H9 (cell line): Measurements from ENCODE around the gene IFI44. TPM values are rescaled to one million over a fixed set of nuclear protein-coding genes. Genes with fewer than 3 reads are reported as not detected.

ENCODE experiments used
- DNase-seq: peaks from one replicate; pipeline ENCODE4 v3.0.0-alpha.2; 2017
- H2AFZ ChIP-seq: one replicate; pipeline ENCODE4 v1.6.1; 2013; ENCODE audit warnings: mild to moderate bottlenecking, low read length, control low read depth, moderate library complexity
- H2AK5ac ChIP-seq: 2 replicates; pipeline ENCODE4 v1.6.1; 2013; ENCODE audit warnings: low read length, control low read depth, mixed read lengths; ENCODE audit not compliant: insufficient read length
- H2BK120ac ChIP-seq: one replicate; pipeline ENCODE4 v1.6.1; 2013; ENCODE audit warnings: low read depth, mild to moderate bottlenecking, low read length, control low read depth, inconsistent platforms; ENCODE audit not compliant: poor library complexity, severe bottlenecking
- H2BK12ac ChIP-seq: 2 replicates; pipeline ENCODE4 v1.6.1; 2013; ENCODE audit warnings: low read length, control low read depth, mixed read lengths, low read depth; ENCODE audit not compliant: insufficient read length
- H2BK15ac ChIP-seq: 2 replicates; pipeline ENCODE4 v1.6.1; 2013; ENCODE audit warnings: low read depth, low read length, control low read depth
- H2BK20ac ChIP-seq: one replicate; pipeline ENCODE4 v1.6.1; 2013; ENCODE audit warnings: low read depth, mild to moderate bottlenecking, low read length, control low read depth, inconsistent platforms; ENCODE audit not compliant: poor library complexity, severe bottlenecking
- H2BK5ac ChIP-seq: 2 replicates; pipeline ENCODE4 v1.6.1; 2013; ENCODE audit warnings: low read length, control low read depth, mixed read lengths; ENCODE audit not compliant: insufficient read length
- H3K14ac ChIP-seq: 2 replicates; pipeline ENCODE4 v1.6.1; 2013; ENCODE audit warnings: low read length, control low read depth; ENCODE audit not compliant: insufficient read depth
- H3K18ac ChIP-seq: 2 replicates; pipeline ENCODE4 v1.6.1; 2013; ENCODE audit warnings: low read depth, mild to moderate bottlenecking, mixed read lengths, low read length, control low read depth; ENCODE audit not compliant: insufficient read length
- H3K23ac ChIP-seq: 2 replicates; pipeline ENCODE4 v1.6.1; 2013; ENCODE audit warnings: low read length, control low read depth, mixed read lengths, low read depth; ENCODE audit not compliant: insufficient read length
- H3K23me2 ChIP-seq: 2 replicates; pipeline ENCODE4 v1.6.1; 2013; ENCODE audit warnings: low read depth, mild to moderate bottlenecking, mixed read lengths, low read length, control low read depth; ENCODE audit not compliant: insufficient read length, poor library complexity, severe bottlenecking
- H3K27ac ChIP-seq: 2 replicates; pipeline ENCODE4 v1.5.1; 2013; ENCODE audit warnings: low read length, control low read depth, mixed read lengths, low read depth; ENCODE audit not compliant: insufficient read length
- H3K27me3 ChIP-seq: 2 replicates; pipeline ENCODE4 v1.6.1; 2013; ENCODE audit warnings: low read length, control low read depth, inconsistent platforms; ENCODE audit not compliant: insufficient read depth
- H3K4ac ChIP-seq: 2 replicates; pipeline ENCODE4 v1.6.1; 2013; ENCODE audit warnings: low read depth, mild to moderate bottlenecking, control low read depth, inconsistent platforms, low read length, moderate library complexity
- H3K4me1 ChIP-seq: 2 replicates; pipeline ENCODE4 v1.6.1; 2013; ENCODE audit warnings: low read length, control low read depth, inconsistent platforms; ENCODE audit not compliant: insufficient read depth
- H3K4me2 ChIP-seq: 2 replicates; pipeline ENCODE4 v1.6.1; 2013; ENCODE audit warnings: low read length, control low read depth, mixed read lengths; ENCODE audit not compliant: insufficient read length, insufficient read depth
- H3K56ac ChIP-seq: 2 replicates; pipeline ENCODE4 v1.6.1; 2013; ENCODE audit warnings: low read depth, mild to moderate bottlenecking, mixed read lengths, low read length, control low read depth; ENCODE audit not compliant: insufficient read length
- H3K79me1 ChIP-seq: 2 replicates; pipeline ENCODE4 v1.6.1; 2013; ENCODE audit warnings: low read depth, mild to moderate bottlenecking, moderate library complexity, low read length, control low read depth, inconsistent platforms; ENCODE audit not compliant: insufficient read depth, poor library complexity, severe bottlenecking
- H3K79me2 ChIP-seq: 2 replicates; pipeline ENCODE4 v1.6.1; 2013; ENCODE audit warnings: low read length, control low read depth, inconsistent platforms; ENCODE audit not compliant: insufficient read depth
- H3K9ac ChIP-seq: 2 replicates; pipeline ENCODE4 v1.6.1; 2013; ENCODE audit warnings: low read length, control low read depth, mixed read lengths; ENCODE audit not compliant: insufficient read length; ENCODE audit errors: extremely low read depth
- H3K9me3 ChIP-seq: one replicate; pipeline ENCODE4 v1.6.1; 2013; ENCODE audit warnings: low read depth, low read length, inconsistent platforms; ENCODE audit not compliant: control insufficient read depth
- H3T11ph ChIP-seq: one replicate; pipeline ENCODE4 v1.6.1; 2013; ENCODE audit warnings: mild to moderate bottlenecking, low read length, control low read depth, inconsistent platforms
- H4K20me1 ChIP-seq: one replicate; pipeline ENCODE4 v1.6.1; 2013; ENCODE audit not compliant: control insufficient read depth, insufficient read length, insufficient read depth
- H4K5ac ChIP-seq: 2 replicates; pipeline ENCODE4 v1.6.1; 2013; ENCODE audit warnings: low read depth, mild to moderate bottlenecking, mixed read lengths, low read length, control low read depth; ENCODE audit not compliant: insufficient read length
- H4K8ac ChIP-seq: replicated peaks from 2 replicates; pipeline ENCODE4 v1.6.1; 2013; ENCODE audit warnings: low read length, control low read depth, mixed read lengths, low read depth; ENCODE audit not compliant: insufficient read length
- H4K91ac ChIP-seq: 2 replicates; pipeline ENCODE4 v1.6.1; 2013; ENCODE audit warnings: low read depth, mild to moderate bottlenecking, moderate library complexity, mixed read lengths, low read length, control low read depth; ENCODE audit not compliant: insufficient read length
- H3K27ac Mint-ChIP-seq, 3 experiments: 2 replicates in 2 of 3; 3 replicates in 1 of 3; pipeline ENCODE4 v1.8.0; 2020 to 2021; ENCODE audit warnings: mixed read lengths in 3 of 3, mild to moderate bottlenecking in 1 of 3, moderate library complexity in 1 of 3
- H3K27me3 Mint-ChIP-seq: 2 replicates; pipeline ENCODE4 v1.8.0; 2021; ENCODE audit warnings: low read depth, mild to moderate bottlenecking, moderate library complexity, mixed read lengths
- H3K36me3 Mint-ChIP-seq, 3 experiments: 2 replicates in 2 of 3; 3 replicates in 1 of 3; pipeline ENCODE4 v1.8.0; 2020 to 2021; ENCODE audit warnings: low read depth in 3 of 3, mixed read lengths in 3 of 3; ENCODE audit not compliant: insufficient read depth in 1 of 3
- H3K4me1 Mint-ChIP-seq, 2 experiments: 2 replicates each; pipeline ENCODE4 v1.8.0; 2020; ENCODE audit warnings: mixed read lengths in 2 of 2
- H3K4me3 Mint-ChIP-seq, 2 experiments: 2 replicates in 1 of 2; 3 replicates in 1 of 2; pipeline ENCODE4 v1.8.0; 2020 to 2021; ENCODE audit warnings: mild to moderate bottlenecking in 2 of 2, mixed read lengths in 2 of 2, moderate library complexity in 1 of 2
- H3K9me3 Mint-ChIP-seq, 2 experiments: 2 replicates in 1 of 2; 3 replicates in 1 of 2; pipeline ENCODE4 v1.8.0; 2020; ENCODE audit warnings: mild to moderate bottlenecking in 2 of 2, mixed read lengths in 2 of 2, moderate library complexity in 1 of 2
- WGBS: extraction: QIAGEN DNeasy Blood & Tissue Kit; methylation state at CpG from one replicate; pipeline ENCODE4 v1.1.7; 2013; ENCODE audit warnings: missing lambda C conversion rate, low lambda C conversion rate, mixed read lengths; ENCODE audit not compliant: insufficient read length; ENCODE audit errors: extremely low coverage; 5-methylcytosine and 5-hydroxymethylcytosine counted together
- total RNA-seq: library from RNA; stranded (reverse); gene quantifications from 2 replicates; pipeline ENCODE4 v1.2.1, GENCODE V29; 2021
- TF ChIP-seq, protein P1 (sequence below): fragments of 200-600 bp; sonication (generic); conservative IDR thresholded peaks from 3 replicates; pipeline ENCODE4 v1.8.0; 2021; ENCODE audit warnings: antibody characterized with exemption, mild to moderate bottlenecking

IFI44 gene
- total RNA-seq, 1 experiment from 2014 or later: not detected

GRCh38 chr1:78664763-78665162 is 15.1 kb downstream of the IFI44 start:
- Histone ChIP-seq H2BK15ac (no peak overlapping the region), H3K27ac (no peak overlapping the region), H2BK120ac (no peak overlapping the region), H3K4me2 (no peak overlapping the region), H2BK20ac (no peak overlapping the region), H3K9ac (no peak overlapping the region), H3K79me1 (no peaks in the 10 kb centered on the region), H2BK12ac (no peak overlapping the region), H2AK5ac (no peak overlapping the region), H4K20me1 (no peaks in the 10 kb centered on the region), H3K56ac (no peak overlapping the region), H3K4me1 (no peaks in the 10 kb centered on the region), H3K27me3 (no peaks in the 10 kb centered on the region), H3K23me2 (no peaks in the 10 kb centered on the region), H3K23ac (no peak overlapping the region), H3K9me3 (no peaks in the 10 kb centered on the region), H4K8ac (no peak overlapping the region), H4K5ac (no peak overlapping the region), H3K4ac (no peak overlapping the region), H3K18ac (no peak overlapping the region), H3T11ph (no peak overlapping the region), H2BK5ac (no peak overlapping the region), H2AFZ (no peak overlapping the region), H4K91ac (no peak overlapping the region), H3K79me2 (no peaks in the 10 kb centered on the region), H3K14ac (no peak overlapping the region)
- Mint-ChIP-seq H3K36me3 (no peaks in the 10 kb centered on the region), H3K9me3 (no peaks in the 10 kb centered on the region), H3K4me1 (no peaks in the 10 kb centered on the region), H3K27ac (no peak overlapping the region), H3K27me3 (peaks cover 41% of the 10 kb centered on the region), H3K4me3 (no peak overlapping the region)
- DNase-seq: no peak
- TF ChIP-seq, protein P1, sequence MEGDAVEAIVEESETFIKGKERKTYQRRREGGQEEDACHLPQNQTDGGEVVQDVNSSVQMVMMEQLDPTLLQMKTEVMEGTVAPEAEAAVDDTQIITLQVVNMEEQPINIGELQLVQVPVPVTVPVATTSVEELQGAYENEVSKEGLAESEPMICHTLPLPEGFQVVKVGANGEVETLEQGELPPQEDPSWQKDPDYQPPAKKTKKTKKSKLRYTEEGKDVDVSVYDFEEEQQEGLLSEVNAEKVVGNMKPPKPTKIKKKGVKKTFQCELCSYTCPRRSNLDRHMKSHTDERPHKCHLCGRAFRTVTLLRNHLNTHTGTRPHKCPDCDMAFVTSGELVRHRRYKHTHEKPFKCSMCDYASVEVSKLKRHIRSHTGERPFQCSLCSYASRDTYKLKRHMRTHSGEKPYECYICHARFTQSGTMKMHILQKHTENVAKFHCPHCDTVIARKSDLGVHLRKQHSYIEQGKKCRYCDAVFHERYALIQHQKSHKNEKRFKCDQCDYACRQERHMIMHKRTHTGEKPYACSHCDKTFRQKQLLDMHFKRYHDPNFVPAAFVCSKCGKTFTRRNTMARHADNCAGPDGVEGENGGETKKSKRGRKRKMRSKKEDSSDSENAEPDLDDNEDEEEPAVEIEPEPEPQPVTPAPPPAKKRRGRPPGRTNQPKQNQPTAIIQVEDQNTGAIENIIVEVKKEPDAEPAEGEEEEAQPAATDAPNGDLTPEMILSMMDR: no peak
- no CpG with 5 or more reads among the region's 1 CpG for WGBS
